Astrocyte of the hippocampus (primary cell): Measurements from ENCODE around the gene SGSM1.
A peak's percentile ranks its signal among the peaks of the same experiment; 100 is the strongest.

Experiments used
- DNase-seq: peaks from one replicate; pipeline ENCODE4 v3.0.0; 2011; ENCODE audit warnings: low read depth, low spot score

SGSM1 gene

GRCh38 chr22:24803064-24803542 lies 2.9 kb upstream of the SGSM1 start:
- peak; percentile 47 for DNase-seq

DNA sequence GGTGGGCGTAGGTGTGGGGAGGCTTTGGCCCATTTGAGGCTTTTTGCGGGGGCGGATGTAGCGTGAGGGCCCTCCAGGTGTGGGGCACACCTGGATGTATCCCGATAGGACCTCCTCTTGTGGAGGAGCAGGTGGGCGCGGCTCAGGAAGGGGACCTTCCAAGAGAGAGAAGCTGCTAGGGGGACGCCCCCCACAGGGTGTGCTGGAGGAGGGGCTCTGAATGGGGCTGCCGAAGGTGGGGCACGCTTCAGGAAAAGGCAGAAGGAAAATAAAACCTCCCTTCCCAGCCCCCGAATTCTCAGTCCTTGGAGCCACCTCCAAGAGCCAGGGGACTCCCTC lies 621 bp downstream of the SGSM1 start:
- no peak for DNase-seq

- no peak for DNase-seq
Measured at GRCh38 chr22:24807284-24807950, 1.4 kb downstream of the SGSM1 start.

GRCh38 chr22:24809331-24809730 lies 3.3 kb downstream of the SGSM1 start:
- DNase-seq: no peak

DNA sequence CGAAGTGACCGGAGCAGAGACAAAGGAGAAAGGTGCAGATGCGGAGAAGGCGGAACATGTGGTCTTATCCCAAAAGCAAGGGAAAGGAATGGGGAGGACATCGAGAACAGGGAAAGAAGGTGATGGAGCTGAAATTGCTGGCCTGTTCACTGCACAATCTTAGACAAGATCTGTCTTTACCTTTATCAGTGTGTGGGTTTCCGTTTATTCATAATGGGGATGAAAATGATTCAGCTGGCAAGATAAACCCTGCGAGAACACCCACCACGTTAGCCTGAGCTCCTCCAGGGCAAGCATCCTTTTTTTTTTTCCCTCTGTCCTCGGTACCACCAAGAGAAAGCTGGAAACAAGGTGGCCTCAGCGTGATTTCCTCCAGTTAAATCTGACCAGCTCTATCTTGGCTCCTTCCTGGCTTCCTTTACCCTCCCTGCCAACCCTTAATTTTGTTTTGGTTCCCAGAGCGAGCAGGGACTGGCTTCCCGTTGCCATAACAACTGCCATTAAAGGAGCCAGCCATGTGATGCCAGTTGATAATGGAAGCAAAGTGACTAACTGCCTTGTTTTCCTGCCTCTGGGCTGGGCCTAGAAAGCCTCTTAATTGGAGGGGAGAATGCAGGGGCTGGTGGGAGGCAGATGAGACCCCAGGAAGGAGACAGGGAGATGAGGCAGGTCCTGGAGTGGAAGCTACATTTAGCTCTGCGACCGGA lies 4.2 kb downstream of the SGSM1 start:
- peak; percentile 43 for DNase-seq

DNA sequence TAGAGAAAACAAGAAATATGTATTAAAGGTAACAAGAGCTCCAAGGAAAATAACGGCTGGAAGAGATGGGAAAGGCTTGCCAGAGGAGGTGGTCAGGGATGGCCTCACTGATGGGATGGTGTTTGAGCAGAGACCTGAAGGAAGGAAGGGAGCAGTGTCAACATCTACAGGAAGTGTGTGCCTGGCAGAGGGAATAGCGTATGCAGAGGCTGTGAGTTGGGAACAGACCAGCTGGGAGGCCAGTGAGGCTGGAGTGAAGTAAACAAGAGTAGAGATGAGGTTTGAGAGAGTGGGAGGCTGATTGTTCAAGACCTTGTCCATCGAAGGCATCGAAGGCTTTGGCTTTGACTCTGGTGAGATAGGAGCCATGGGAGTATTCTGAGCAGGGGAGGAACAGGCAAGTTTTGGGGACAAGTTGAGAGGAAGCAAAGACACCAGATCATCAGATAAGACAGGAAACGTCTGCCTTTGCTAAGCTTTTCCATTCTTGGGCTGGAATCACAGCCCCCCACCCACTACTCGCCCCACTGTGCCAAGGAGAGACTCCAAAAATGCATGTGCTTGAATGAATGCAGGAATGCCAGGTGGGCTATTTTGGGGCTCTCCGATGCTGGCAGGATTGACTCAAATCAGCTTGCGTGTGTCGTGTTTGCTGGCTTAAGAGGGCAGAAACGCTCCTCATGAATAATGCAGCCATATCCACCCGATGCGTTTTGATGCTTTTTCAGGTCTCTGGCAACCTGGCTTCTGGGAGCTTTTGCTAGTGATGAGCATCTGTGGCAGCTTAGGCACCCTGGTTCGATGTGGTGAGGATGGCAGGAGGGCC lies 7.2 kb downstream of the SGSM1 start:
- no peak for DNase-seq

GRCh38 chr22:24813861-24814770 lies 8.1 kb downstream of the SGSM1 start:
- no peak for DNase-seq

DNA sequence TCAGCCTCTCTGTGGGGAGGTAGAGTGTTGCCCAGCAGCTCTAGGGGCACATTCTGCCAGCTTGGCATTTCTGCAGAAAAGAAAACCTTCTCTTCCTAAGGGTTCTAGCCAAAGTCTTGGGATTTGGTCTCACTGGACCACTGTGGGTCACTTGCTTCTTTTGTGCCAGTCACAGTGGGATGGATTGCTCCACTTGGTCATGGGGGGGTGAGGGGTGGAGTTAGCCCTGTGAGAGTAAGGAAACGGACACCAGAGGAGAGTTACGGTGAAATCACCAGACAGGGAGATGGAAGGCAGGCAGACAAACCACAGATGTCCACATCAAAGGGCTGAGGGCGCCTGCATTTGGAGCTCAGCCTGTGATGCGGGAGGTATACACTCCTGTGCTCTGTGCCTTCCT lies 10.8 kb downstream of the SGSM1 start:
- no peak for DNase-seq

DNA sequence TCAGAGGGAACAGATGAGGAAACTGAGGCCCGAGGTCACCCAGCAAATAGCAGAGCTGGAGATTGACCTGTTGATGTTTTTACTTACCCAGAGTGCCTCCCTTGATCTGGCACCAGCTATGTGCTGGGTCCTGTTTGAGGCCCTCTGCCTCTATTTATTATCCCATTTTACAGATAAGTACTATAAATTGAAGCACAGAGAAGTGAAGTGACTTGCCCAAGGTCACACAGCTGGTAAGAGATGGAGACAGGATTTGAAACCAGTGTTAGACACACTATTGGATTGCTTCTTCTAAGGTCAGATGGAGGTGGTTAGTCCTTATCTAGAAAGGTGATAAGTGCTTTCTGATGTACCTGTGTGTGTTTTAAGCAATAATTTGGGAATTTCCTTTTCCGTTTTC lies 13.5 kb downstream of the SGSM1 start:
- no peak for DNase-seq

GRCh38 chr22:24819911-24820461 lies 14.0 kb downstream of the SGSM1 start:
- peak; percentile 33 for DNase-seq

GRCh38 chr22:24822471-24822870 lies 16.5 kb downstream of the SGSM1 start:
- DNase-seq: no peak

GRCh38 chr22:24823787-24824186 lies 17.8 kb downstream of the SGSM1 start:
- no peak for DNase-seq

DNA sequence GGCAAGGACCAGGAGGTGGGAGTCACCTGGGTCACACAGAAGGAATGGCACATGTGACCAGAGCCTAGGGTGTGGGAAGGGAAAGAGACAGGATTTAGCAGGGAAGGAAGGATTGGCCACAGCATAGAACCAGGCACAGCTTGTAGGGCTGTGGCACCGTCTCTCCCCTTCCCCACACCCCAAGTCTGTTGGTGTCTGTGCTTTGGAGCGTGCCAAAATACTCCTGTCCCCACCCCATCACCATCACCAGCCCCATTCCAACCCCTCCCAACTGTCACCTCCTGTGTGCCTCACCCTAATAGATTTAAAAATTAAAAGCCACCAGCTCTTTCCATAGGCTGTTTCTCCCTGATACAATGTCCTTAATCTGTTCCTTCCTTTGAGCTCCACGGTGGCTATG lies 18.2 kb downstream of the SGSM1 start:
- no peak for DNase-seq

DNA sequence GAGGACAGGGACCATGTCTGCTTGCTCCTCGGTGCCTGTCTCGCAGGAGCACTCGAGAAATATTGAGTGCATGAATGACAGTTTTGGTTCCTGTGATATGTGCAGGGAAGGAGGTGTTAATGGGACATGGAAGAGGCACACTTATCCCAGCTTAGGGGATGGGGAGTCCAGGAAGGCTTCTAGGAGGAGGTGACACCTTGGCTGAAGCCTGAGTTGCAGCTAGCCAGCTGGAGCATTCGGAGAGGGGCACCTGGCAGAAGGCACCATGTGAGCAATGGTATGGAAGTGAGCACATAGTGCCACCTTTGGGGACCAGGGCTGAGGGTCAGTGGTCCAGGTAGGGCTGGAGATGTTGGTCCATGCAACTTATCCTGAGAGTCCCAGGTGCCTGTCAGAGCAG lies 18.9 kb downstream of the SGSM1 start:
- DNase-seq: no peak

GRCh38 chr22:24826710-24827285 lies 20.8 kb downstream of the SGSM1 start:
- DNase-seq: no peak

GRCh38 chr22:24827296-24827695 lies 21.3 kb downstream of the SGSM1 start:
- no peak for DNase-seq

DNA sequence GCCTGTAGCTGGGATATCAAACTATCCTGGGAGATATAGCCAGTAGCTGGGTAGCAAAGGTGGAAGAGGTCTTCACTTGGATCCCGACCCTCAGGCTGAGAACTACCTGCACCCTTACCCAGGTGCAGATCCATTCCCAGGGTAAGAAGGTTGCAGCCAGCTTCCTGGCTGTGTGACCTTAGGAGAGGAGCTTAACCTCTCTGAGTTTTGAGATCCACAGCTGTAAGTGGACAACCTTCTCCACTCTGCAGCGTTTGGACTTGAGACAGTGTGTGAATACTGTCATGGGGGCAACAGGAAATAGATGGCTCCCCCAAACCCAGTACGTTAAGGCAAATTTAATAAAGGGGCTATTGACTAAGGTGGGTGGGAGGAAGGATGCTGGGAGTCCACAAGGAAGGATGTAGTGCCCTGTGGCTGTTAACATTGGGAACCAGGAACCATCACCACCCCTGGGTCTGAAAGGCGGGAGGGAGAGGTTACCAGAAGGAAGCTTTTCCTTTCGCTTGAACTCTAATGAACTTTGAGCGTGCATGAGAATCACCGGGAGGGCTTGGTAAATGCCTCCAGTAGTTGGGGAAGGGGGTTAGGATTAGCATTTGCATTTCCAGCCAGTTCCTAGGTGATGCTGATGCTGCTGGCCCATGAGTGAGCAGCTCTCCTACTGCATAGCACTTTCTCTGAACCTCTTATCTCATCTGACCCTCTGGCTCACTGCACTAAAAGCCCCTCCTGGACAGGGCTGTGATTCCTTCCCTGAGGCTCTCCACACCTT lies 24.4 kb downstream of the SGSM1 start:
- no peak for DNase-seq

GRCh38 chr22:24831687-24832086 lies 25.7 kb downstream of the SGSM1 start:
- DNase-seq: no peak

- no peak for DNase-seq
Measured at GRCh38 chr22:24833881-24834495, 28.0 kb downstream of the SGSM1 start.
